AG04450 (cell line): ENCODE measurements around the gene TEC. TPM values are rescaled to one million over a fixed set of nuclear protein-coding genes. Genes with fewer than 3 reads are reported as not detected.

Source experiments
- CTCF ChIA-PET: fragments of 300-600, 350-600 bp; formaldehyde crosslinking; extraction: SDS; loops from one replicate; lab custom pipeline; 2022; ENCODE audit warnings: antibody characterized with exemption, inconsistent platforms; lab: Charles Lee
- POLR2A ChIA-PET: fragments of 350-600 bp; formaldehyde crosslinking; extraction: SDS; loops from one replicate; lab custom pipeline; 2021; ENCODE audit warnings: antibody characterized with exemption, inconsistent platforms; lab: Yijun Ruan, JAX
- DNase-seq: peaks from one replicate; pipeline ENCODE4 v3.0.0-alpha.2; 2011; ENCODE audit warnings: low read depth, low spot score
- H3K27ac ChIP-seq: one replicate; pipeline ENCODE4 v1.5.1; 2012; ENCODE audit warnings: low read depth, low read length, control low read depth
- H3K27me3 ChIP-seq: one replicate; pipeline ENCODE4 v1.6.0; 2012; ENCODE audit warnings: low read length; ENCODE audit not compliant: control insufficient read depth, insufficient read depth
- H3K4me3 ChIP-seq: 2 replicates; pipeline ENCODE4 v1.5.1; 2011; ENCODE audit warnings: mild to moderate bottlenecking, low read depth, low read length, control low read depth
- H3K9me3 ChIP-seq: 2 replicates; pipeline ENCODE4 v1.5.1; 2012; ENCODE audit warnings: low read length; ENCODE audit not compliant: control insufficient read depth, insufficient read depth
- polyA plus RNA-seq: library from polyadenylated mRNA; depleted of rRNA; stranded (reverse); fragments of >200 nt; gene quantifications from 2 replicates; pipeline ENCODE4 v1.2.3, GENCODE V29; 2011
- TF ChIP-seq, protein P1 (sequence below): IDR thresholded peaks from 2 replicates; pipeline ENCODE4 v1.5.1; 2011; ENCODE audit warnings: low read depth, low read length, control low read depth, inconsistent platforms

Gene TEC
- polyA plus RNA-seq, 1 experiment, result 0.21 TPM

- no peak for DNase-seq
- Histone ChIP-seq H3K27me3 (no peaks in the 10 kb centered on the region), H3K4me3 (no peak overlapping the region), H3K9me3 (no peaks in the 10 kb centered on the region), H3K27ac (no peak overlapping the region)
- ChIA-PET POLR2A (no interaction called here), CTCF (no interaction called here)
- TF ChIP-seq, protein P1, sequence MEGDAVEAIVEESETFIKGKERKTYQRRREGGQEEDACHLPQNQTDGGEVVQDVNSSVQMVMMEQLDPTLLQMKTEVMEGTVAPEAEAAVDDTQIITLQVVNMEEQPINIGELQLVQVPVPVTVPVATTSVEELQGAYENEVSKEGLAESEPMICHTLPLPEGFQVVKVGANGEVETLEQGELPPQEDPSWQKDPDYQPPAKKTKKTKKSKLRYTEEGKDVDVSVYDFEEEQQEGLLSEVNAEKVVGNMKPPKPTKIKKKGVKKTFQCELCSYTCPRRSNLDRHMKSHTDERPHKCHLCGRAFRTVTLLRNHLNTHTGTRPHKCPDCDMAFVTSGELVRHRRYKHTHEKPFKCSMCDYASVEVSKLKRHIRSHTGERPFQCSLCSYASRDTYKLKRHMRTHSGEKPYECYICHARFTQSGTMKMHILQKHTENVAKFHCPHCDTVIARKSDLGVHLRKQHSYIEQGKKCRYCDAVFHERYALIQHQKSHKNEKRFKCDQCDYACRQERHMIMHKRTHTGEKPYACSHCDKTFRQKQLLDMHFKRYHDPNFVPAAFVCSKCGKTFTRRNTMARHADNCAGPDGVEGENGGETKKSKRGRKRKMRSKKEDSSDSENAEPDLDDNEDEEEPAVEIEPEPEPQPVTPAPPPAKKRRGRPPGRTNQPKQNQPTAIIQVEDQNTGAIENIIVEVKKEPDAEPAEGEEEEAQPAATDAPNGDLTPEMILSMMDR, result no peak
Measured at GRCh38 chr4:48105230-48105629, 164.4 kb downstream of the TEC start.

- ChIA-PET CTCF (no interaction called here), POLR2A (no interaction called here)
- H3K27me3 ChIP-seq, result no peaks in the 10 kb centered on the region
- DNase-seq, result no peak
- no peak overlapping the region for H3K4me3 ChIP-seq
- H3K9me3 ChIP-seq, result no peaks in the 10 kb centered on the region
- TF ChIP-seq, protein P1, result no peak
- no peak overlapping the region for H3K27ac ChIP-seq
Measured at GRCh38 chr4:48103483-48104139, 166.0 kb downstream of the TEC start.

- no peak for DNase-seq
- POLR2A ChIA-PET, result no interaction called here
Measured at GRCh38 chr4:48102303-48102702, 167.3 kb downstream of the TEC start.

DNA sequence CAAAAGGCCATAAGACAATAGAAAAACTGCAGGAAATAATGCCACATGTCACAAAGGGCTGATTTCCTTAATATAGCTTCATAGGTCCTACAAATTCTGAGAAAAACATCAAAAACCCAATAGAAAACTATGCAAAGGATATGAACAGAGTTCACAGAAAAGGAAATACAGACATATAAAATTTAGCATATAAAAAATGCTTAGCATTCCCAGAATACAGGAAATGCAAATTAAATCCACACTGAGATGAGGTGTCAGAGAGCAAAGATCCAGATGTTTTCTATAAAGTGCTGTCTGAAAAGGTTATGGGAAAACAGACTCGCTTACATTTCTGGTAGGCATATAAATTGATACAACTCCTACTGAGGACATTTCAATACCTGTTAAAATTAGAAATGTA is 169.4 kb downstream of the TEC start:
- DNase-seq, result no peak
- Histone ChIP-seq H3K9me3 (no peaks in the 10 kb centered on the region), H3K27ac (no peak overlapping the region), H3K27me3 (no peaks in the 10 kb centered on the region), H3K4me3 (no peak overlapping the region)
- ChIA-PET CTCF (interaction anchor here (0.7 kb wide), 3 partner anchors 9 to 589 kb away, joined by 3 to 6 read pairs (median 3); no protein-coding TSS in a partner anchor), POLR2A (no interaction called here)
- TF ChIP-seq, protein P1, result no peak

More at GRCh38 chr4:48102303-48102702, 167.3 kb downstream of the TEC start:
- CTCF ChIA-PET, result interaction anchor here (0.8 kb wide), 1 partner anchor 42 kb away, joined by 3 read pairs; no protein-coding TSS in a partner anchor
- TF ChIP-seq, protein P1, result no peak
- no peak overlapping the region for H3K4me3 ChIP-seq
- no peaks in the 10 kb centered on the region for H3K9me3 ChIP-seq
- no peak overlapping the region for H3K27ac ChIP-seq
- H3K27me3 ChIP-seq, result no peaks in the 10 kb centered on the region

DNA sequence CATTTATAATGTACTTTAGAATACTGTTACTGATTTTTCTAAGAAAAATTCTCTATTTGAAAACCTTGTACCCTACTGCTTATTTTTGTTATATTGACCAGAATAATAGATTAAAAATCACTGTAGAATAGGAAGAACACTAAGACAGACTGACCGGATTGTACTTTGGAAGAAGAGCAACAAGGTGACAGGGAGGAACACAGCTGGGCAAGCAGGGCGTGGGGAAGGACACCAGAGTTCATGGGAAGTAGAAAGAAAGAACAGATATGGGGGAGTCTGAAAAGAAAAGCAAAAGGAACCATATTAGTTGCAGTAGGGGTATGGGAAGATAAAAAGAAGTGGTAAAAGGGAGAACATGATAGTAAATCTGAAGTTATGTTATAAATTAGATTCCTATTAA is 174.2 kb downstream of the TEC start:
- Histone ChIP-seq H3K9me3 (no peaks in the 10 kb centered on the region), H3K27me3 (no peaks in the 10 kb centered on the region), H3K27ac (no peak overlapping the region), H3K4me3 (no peak overlapping the region)
- POLR2A ChIA-PET, result no interaction called here
- TF ChIP-seq, protein P1, result no peak
- DNase-seq, result no peak
- CTCF ChIA-PET, result interaction anchor here (0.6 to 2.7 kb wide), 3 partner anchors 8 to 532 kb away, joined by 3 to 9 read pairs (median 4); no protein-coding TSS in a partner anchor
